Keratinocyte (primary cell): Measurements from ENCODE around the gene SLC26A9.

Source experiments
- CTCF ChIP-seq, 3 experiments: IDR thresholded peaks in 1 of 3; conservative IDR thresholded peaks in 1 of 3; optimal IDR thresholded peaks in 1 of 3; 2 replicates in 2 of 3; 3 replicates in 1 of 3; pipeline versions ENCODE3 to v1.5.1; 2011; ENCODE audit warnings: low read length in 3 of 3, mild to moderate bottlenecking in 3 of 3, moderate library complexity in 2 of 3, control low read depth in 1 of 3, inconsistent platforms in 1 of 3; ENCODE audit not compliant: insufficient read depth in 2 of 3; ENCODE audit errors: extremely low read depth in 1 of 3
- EZH2 ChIP-seq: IDR thresholded peaks from one replicate; pipeline ENCODE4 v1.6.1; 2012; ENCODE audit warnings: inconsistent platforms, mild to moderate bottlenecking, low read length, moderate library complexity

- TF ChIP-seq CTCF (optimal IDR thresholded peaks at IDR 0.05 in 1 of 3, IDR thresholded peaks at IDR 0.05 in 1 of 3, conservative IDR thresholded peaks at IDR 0.05 in 1 of 3; ENCODE audit: extremely low read depth in 1 of 3, insufficient read depth in 2 of 3, low read length in 3 of 3): peak in 1 of 3 experiments; percentile 14
- no peak for TF ChIP-seq EZH2
These were observed 3.4 kb downstream of the SLC26A9 start for GRCh38 chr1:205939690-205940330.
